ENCODE results near the gene JAKMIP1.
A peak's percentile ranks its signal among the peaks of the same experiment; 100 is the strongest.

The JAKMIP1 gene

DNA sequence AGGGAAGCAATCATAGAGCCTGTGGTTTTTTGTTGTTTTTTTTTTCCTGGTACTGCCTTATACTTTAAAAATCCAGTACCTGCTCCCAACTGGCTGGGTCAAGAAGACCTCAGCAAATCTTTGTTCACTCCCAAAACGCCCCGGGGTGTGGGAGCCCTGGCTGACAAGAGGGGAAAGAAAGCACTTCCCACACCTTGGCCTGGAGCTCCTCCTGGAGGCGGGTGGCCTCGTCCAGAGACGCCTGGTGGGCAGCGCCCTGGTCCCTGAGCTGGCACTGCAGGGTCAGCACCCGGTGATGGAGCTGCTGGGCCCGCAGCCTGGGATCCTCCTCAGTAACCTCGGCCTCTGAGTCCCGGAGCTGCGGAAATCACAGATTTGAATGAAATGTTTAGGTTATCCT, 220.4 kb downstream of the JAKMIP1 start:
- peak in 1 of 2 experiments; percentile 10 for DNase-seq

DNA sequence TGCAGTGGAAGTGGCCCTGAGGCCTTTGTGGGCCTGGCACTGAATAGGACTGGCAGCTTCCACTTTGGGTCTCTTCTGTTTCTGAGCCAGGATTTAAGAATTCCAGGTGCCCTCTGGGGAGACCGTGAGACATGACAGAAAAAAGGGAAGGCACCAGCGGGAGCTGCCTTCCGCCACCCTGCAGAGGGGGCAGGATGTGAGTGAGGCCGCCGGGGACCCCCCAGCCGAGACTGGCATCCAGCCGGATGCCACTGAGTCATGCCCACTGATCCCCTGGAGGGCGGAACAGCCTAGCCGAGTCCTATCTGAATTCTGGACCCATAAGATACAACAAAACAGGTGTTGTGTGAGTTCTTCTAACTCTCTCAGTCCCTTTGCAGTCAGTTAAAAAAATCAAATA, 223.4 kb downstream of the JAKMIP1 start:
- DNase-seq, result no peak

GRCh38 chr4:5976431-5976830, 223.9 kb downstream of the JAKMIP1 start:
- DNase-seq, result no peak
